ENCODE data around the gene UTP15.

UTP15 gene

GRCh38 chr5:73565969-73566547, 515 bp downstream of the UTP15 start:
- no peak for DNase-seq (ENCODE audit: low read depth)

GRCh38 chr5:73582285-73583145, 17.0 kb downstream of the UTP15 start:
- DNase-seq (ENCODE audit: low read depth) = no peak

DNA sequence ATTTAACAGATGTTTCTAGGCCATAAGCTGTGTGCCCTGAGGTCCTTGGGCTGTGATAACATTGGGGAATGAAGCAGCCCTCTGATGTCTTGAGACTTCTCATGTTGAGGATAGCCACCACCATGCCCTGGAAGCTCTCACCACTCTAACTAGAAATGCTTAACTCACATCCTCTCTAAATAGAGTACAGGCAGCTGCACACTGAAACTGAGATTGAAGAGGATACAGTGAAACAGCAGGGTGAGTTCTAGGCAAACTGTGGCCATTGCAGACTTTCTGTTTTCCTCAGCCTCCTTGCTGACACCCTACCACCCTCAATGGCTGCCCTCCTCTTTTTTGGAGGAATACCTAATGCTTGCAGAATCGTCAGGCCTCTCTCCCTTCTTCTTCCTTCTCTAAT, 22.4 kb downstream of the UTP15 start:
- DNase-seq (ENCODE audit: low read depth) = no peak

- peak; percentile 31 for DNase-seq (ENCODE audit: low read depth)
Measured at GRCh38 chr5:73591102-73591695, 25.7 kb downstream of the UTP15 start.

- no peak for DNase-seq (ENCODE audit: low read depth)
Measured at GRCh38 chr5:73591698-73592501, 26.4 kb downstream of the UTP15 start.

DNA sequence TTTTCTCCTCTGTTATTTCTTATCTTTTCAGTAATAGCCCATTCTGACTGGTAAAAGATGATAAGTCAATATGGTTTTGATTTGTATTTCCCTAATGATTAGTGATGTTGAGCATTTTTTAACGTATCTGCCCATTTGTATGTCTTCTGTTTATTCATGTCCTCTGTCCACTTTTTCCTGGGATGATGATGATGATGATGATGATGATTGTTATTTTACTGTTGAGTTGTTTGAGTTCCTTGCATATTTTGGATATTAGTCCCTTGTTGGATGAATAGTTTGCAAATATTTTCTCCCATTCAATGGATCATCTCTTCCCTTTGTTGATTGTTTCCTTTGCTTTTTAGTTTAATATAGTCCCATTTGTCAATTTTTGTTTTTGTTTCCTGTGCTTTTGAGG, 27.0 kb downstream of the UTP15 start:
- peak; percentile 45 for DNase-seq (ENCODE audit: low read depth)

DNA sequence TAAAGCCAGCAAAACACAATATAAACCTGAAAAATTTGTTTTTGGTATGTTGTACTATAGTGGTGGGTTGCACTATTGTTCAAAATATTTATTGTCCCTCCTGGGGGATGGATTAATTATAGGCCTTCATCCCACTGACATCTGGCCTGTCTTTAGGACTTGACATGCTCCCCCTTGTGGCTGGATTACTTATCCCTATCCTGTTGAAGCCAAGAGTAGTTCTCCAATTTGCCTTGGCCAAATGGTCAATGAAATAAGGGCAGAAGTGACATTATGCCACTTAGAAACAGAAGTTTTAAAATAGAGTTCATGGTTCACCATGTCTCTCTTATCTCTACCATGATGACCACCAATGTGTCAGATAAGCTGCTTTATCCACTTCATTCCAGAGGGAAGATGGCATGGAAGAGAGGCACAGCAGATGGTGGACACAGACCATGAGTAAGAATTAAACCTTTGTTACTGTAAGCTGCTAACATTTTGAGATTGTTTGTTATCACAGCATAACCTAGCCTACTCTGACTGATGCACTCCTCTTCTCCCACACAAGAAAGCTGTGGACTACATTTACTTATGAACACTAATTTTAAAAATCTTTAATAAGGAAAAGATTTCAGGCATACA, 31.3 kb downstream of the UTP15 start:
- DNase-seq (ENCODE audit: low read depth) = no peak

DNA sequence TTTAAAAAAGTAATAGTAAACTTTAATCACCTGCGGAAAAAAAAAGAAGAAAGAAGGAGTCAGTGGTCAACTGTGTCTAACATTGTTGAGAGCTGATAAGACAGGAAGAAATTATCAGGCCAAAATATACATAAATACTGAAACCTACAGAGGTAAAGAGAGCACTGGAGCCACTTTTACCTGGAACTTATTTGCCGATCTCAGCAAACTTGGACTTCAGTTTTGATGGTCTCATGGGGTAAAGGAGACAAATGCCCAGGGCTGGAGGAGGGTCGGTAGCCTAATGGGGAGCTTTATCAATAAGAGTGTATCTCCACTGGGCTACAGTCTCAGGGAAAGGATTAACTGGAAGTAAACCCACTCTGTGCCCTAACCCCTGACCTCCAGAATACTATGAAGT, 33.8 kb downstream of the UTP15 start:
- DNase-seq (ENCODE audit: low read depth) = no peak

- no peak for DNase-seq (ENCODE audit: low read depth)
Measured at GRCh38 chr5:73603998-73604397, 38.5 kb downstream of the UTP15 start.

- no peak for DNase-seq (ENCODE audit: low read depth)
Measured at GRCh38 chr5:73605223-73606087, 39.9 kb downstream of the UTP15 start.

DNA sequence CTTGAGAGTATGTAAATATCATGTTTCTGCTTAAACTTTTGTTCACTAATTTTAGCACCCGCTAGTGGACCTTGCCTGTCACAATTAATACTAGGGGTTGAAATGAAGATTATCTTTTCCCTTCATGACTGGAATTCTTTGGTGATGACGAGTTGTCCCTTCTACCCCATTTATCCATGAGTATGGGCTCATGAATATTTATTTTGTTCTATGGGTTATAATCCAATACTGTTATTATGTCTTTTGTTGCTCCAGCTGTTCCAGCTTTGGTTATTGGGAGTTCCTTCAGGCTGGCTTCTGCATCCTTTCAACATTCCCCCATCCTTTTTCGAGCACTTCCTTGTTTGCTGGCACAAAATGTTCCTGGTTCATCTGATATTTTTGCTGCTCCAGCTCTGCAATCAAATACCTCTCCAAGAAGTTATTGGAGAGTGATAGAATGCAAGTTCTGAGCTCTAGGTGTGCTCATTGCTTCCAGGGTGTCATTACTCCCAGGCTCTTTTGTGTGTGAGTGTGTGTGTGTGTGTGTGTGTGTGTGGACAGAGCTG, 40.7 kb downstream of the UTP15 start:
- no peak for DNase-seq (ENCODE audit: low read depth)

DNA sequence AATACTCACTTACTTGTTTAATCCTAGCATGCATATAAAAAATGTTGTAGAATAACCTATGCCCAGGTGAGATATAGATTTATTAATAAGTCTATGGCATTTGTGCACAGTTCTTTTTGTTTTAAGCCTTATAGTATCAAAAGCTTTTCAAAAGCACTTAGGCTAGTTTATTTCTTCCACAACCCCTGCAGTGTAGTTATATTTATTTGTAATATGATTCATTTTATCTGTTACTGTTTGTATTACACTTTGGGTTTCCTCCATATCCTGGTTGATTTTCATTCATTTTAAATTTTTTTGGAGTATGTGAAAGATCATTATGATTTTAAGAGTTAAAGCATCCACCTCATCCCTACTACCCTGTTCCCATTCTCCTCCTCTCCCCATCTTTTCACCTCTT, 41.7 kb downstream of the UTP15 start:
- no peak for DNase-seq (ENCODE audit: low read depth)

- no peak for DNase-seq (ENCODE audit: low read depth)
Measured at GRCh38 chr5:73612799-73613198, 47.3 kb downstream of the UTP15 start.

GRCh38 chr5:73615085-73615484, 49.5 kb downstream of the UTP15 start:
- DNase-seq (ENCODE audit: low read depth) = no peak

GRCh38 chr5:73615947-73616346, 50.4 kb downstream of the UTP15 start:
- no peak for DNase-seq (ENCODE audit: low read depth)

- no peak for DNase-seq (ENCODE audit: low read depth)
Measured at GRCh38 chr5:73617510-73618279, 52.2 kb downstream of the UTP15 start.

GRCh38 chr5:73619606-73620333, 54.2 kb downstream of the UTP15 start:
- no peak for DNase-seq (ENCODE audit: low read depth)

- no peak for DNase-seq (ENCODE audit: low read depth)
Measured at GRCh38 chr5:73620334-73620687, 54.8 kb downstream of the UTP15 start.

DNA sequence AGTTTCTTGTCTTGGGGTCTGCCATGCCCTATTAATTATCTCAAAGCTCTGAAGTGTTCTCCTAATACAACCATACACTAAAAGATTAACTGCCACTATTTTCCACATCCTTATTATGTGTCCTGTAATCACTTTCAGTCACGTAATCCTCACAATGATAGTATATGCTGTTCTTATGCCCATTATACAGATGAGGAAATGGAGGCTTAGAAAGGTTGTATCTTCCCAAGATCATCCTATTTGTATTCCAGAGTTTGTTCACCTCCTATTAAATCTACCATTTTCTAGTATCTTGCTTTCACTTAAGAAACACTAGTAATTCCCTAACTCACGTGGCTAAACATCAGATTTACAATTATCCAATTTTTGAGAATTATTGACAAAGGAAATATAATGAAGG, 57.5 kb downstream of the UTP15 start:
- DNase-seq (ENCODE audit: low read depth) = no peak

Measured in GM04503 (cell line).